ENCODE data around the gene DNAJB1.
"Not testable (repeated sequence)": the region's sequence is repeated elsewhere in the genome, so short reads cannot be mapped to it uniquely, and the experiment has no call there.

Gene DNAJB1

DNA sequence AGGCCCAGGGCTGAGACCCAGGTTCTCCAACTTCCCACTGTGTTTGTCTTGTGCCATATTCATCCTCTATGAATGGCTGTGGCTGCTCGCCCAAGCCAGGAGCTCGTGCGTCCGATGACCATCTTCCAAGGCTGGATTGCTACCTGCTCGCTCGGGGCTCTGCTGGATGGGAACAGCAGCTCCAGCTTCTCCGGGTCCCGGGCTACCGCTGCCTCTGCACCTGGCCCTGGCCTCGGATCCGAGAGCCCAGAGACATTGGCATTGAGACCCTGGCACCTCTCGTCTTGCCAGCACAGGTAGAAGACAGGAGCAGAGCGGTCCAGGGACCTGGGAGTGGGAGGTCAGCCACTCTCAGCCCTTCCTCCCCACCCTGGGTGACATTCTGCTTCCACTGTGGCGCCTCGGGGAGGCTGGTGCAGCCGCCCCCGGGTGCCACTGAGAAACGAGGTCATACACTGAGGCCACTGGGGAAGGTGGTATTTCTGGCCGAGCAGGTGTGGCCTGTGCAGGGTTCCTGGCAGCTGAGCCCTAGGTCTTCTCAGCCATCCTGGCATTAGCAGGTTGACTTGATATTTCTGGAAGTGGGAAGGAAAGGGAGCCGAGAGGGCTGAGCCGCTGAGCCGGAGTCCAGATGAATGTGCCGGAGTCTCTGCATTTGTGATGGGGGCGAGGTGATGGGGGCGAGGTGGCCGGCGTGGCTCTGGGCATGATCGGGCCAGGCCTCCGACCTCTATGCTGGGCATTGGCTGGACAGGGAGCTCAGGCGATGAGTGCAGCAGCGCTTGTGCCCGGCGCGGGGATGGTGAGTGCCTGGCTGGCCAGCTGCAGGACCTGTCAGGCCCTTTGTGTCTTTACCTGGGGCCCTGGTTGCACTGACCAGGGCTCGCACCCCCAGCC, 35.1 kb upstream of the DNAJB1 start:
- no peak for DNase-seq

DNA sequence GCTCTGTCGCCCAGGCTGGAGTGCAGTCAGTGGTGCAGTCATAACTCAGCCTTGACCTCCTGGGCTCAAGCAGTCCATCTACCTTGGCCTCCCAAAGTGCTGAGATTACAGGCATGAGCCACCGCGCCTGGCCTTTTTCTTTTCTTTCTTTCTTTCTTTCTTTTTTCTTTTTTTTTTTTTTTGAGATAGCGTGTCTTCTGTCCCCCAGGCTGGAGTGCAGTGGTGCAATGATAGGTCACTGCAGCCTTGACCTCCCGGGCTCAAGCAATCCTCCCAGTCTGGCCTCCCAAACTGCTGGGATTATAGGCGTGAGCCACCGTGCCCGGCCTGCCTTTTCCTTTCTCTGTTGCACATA, 33.8 kb upstream of the DNAJB1 start:
- DNase-seq = not testable (repeated sequence)

DNA sequence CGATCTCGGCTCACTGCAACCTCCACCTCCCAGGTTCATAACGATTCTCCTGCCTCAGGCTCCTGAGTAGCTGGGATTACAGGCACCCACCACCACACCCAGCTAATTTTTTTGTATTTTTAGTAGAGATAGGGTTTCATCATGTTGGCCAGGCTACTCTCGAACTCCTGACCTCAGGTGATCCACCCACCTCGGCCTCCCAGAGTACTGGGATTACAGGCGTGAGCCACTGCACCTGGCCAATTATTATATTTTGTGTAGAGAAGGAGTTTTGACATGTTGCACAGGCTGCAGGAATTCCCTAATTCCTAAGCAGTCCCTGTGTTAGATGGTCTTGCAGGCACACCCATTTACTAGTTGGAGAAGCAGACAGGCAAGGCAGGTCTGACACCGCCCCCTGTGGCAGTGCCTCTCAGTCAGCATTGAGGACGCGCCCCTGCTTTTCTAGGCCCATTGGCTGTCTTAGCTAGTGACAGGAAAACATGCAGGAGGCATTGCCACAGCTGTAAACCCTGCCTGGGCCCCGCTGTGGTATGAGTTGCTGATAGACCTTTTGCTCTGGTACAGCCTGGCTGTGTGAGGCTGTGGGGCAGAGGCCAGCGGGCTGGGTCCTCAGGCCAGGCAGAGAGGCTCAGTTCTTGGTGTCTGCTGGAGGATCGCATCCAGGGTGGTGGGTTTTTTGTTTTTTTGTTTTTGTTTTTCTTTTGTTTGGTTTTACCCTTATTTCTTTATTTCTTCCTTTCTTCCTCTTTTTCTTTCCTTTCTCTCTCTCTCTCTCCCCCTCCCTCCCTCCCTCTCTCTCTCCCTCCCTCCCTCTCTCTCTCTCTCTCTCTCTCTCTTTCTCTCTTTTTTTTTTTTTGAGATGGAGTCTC, 33.2 kb upstream of the DNAJB1 start:
- not testable (repeated sequence) for DNase-seq

DNA sequence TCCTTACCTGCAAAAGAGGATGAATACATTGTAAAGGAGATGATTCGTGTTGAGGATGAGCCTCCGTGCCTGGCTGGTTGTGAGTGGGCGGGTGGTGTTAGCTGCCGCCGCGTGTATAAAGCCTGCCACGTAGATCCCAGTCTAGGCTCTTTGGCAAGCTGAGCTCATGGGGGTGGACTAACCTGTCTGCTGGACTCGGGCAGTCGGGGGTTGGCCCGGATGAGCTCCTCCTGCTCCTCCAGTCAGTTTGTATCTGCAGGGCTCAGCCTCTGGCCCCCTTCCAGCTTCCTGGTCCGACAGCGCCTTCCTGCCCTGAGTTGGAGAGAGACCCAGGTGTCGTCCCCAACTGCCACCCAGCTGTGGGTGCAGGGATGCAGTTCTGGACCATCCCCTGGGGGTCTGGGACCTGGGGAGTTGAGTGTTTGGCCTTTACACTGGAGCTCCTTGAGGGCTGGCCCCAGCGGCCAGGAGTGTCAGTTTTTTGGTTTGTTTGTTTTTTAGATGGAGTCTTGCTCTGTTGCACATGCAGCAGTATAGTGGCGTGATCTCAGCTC, 32.1 kb upstream of the DNAJB1 start:
- no peak for DNase-seq

DNA sequence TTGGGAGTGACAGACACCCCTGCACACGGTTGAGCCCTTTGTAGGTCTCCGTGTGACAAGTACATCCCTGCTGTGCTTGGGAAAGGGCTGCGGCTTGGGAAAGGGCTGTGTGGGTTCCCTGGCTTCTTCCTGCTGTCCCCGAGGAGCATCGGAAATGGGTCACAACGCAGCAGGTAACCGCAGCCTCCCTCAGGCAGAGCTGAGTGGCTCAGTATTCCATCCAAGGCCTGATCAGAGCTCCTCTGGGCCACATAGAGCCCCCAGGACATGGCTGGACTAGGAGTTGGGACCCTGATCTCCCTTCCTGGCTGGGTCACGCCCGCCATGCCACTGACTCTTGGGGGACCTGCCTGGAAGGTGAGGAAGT, 27.5 kb upstream of the DNAJB1 start:
- DNase-seq = no peak

DNA sequence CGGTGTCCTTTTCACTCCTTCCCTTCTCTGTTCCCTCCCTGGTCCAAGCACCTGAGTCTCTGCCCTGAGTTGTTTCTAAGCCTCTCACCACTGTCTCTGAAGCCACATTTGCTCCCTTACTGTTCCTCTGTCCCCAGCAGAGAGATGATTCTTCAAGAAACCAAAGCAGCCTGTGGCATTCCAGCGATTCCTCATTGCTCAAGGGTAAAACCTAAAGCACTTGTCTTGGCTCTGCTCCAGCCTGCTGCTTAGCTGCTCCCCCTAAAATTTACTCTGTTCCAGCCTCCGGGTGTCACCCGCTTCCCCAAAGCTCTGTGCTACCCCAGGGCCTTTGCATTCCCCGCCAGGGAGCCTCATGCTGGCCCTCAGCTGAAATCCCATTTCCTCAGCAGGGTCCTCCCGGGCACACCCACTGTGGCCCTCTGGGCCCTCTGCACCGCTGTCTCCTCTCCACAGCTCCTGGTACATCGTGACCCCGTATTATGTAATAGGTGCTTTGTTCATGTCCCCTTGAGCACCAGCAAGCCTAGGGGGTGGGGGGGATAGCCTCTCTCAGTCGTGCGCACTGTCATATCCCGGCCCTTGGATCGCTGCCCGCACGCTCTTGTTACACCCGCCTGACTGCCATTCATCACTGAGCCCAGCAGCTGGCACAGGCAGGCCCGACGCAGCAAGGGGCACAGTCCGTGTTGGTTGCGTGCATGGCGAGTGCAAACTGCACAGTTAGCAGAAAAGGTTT, 26.9 kb upstream of the DNAJB1 start:
- peak; percentile 87 for DNase-seq

DNA sequence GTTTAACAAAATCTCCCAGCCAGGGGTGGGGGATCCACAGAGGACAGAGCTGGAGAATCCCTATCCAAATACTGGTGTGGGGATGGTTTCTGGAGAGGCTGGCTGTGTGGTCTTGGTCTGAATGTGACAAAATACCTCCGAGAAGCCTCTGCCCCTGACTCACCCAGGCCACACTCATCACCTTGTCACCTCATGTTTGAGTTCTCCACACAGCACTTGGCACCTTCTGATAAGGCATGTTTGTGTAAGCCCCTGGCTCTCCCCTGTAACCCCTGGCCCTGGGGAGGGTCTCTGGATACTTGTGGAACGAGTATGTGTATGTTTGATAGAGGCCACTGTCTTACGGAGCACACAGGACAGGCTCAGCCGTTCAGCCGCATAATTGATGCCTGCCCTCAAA, 25.9 kb upstream of the DNAJB1 start:
- no peak for DNase-seq

DNA sequence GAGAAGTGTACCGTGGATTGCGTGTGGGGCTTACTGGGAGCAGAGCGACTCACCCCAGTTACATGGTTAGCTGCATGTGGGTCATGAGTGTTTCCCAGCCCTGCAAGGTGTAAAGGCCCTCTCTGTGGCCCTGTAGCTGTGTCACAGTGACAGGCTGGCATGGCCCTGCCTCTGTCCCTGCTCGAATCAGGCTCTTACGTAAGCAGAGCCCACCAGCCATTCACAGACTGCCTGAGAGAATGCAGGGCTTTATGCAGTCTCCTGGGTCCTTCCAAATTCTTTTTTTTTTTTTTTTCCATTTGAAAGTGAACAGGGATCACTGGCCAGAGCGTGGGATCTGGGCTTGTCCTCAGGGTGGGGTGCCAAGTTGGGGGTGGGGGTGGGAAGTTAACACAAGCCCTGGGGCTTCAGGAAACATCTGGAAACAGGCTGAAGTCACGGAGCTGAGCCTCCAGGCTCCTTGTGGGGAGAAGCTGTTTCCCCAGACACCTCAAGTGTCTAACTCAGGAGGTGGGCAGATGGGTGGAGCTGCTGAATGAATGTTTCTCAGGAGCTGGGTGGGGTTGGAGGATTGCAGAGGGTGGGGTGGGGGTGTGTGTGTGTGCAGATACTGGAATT, 24.6 kb upstream of the DNAJB1 start:
- no peak for DNase-seq

DNA sequence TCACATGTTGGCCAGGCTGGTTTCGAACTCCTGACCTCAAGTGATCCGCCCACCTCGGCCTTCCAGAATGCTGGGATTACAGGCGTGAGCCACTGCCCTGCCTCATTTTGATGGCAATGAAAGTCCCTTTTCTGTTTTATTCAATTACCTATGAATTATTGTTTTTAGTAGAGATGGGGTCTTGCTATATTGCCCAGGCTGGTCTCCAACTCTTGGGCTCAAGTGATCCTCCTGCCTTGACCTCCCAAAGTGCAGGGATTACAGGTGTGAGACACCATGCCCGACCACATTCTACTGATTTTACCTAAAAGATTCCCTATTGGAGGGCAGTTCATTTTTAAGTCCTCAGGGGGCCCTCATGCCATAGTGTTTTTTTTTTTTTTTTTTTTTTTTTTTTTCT, 23.8 kb upstream of the DNAJB1 start:
- DNase-seq = not testable (repeated sequence)

DNA sequence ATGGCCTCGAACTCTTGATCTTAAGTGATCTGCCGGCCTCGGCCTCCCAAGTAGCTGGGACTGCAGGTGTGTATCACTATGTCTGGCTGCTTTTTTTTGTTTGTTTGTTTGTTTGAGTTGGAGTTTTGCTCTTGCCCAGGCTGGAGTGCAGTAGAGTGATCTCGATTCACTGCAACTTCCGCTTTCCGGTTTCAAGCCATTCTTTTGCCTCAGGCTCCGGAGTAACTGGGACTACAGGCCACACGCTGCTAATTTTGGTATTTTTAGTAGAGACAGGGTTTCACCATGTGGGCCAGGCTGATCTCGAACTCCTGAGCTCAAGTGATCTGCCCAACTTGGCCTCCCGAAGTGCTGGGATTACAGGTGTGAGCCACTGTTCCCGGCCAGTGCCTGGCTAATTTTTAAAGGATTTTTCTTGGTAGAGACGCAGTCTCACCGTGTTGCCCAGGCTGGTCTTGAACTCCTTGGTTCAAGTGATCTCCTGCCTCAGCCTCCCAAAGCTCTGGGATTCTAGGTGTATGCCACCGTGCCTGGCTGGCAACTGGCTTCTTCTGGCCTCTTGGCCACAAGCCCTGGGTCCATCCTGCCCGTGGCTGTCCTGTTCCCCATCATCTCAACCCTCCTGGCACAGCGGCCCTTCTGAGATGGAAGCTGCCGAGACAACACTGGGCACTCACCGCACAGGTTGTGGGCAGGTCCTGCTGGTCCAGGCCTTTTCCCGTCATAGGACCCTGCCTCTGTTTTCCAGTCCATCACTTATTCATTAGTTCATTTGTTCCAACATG, 22.7 kb upstream of the DNAJB1 start:
- DNase-seq = no peak

DNA sequence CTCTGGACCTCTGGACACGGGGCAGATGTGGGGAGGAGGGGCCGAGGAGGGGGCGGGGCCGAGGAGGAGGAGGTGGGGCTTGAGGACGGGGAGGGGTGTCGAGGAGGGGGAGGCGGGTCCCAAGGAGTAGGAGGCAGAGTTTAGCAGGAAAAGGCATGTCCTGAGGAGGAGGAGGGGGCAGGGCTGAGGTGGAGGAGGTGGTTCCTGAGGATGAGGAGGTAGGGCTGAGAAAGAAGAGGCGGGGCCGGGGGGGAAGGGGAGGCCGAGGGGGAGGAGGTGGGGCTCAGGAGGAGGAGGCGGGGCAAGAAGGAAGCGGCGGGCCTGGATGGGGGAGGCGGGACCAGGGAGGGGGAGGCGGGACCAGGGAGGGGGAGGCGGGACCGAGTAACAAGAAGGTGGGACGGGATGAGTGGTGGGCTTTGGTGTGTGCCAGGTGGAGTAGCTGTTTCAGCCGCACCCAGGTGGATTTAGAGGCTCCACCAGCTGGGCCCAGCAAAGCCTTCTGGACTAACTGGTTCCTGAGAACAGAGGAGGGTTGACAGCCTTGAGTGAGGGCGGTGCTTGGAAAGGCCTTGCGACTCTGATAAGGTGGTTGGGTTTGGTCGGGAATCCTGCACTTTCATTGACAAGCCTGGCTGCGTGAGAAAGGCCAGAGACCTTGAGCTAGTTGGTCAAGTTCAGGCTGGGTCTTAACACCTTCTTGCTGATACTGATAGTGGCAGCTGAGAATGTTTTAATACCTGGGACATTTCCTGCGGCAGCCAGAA, 18.9 kb upstream of the DNAJB1 start:
- DNase-seq = no peak

DNA sequence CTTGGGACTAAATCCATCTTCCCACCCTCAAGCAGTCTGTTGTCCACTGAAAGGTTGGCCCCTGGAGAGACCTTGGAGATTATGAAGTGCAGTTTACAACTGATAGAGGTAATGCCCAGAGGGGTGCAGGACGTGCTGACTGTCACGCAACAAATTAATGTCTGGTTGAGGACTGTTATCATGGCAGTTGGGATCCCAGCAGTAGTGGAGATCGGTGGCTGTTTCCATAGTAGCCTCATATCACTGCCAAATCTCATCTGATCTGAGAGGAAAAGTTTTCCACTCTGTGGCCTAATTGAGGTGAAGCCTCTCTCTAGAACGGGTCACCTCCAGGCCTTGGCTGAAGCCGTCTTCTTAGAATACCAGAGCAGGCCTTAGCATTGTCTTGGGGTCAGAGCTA, 15.3 kb upstream of the DNAJB1 start:
- DNase-seq = no peak

DNA sequence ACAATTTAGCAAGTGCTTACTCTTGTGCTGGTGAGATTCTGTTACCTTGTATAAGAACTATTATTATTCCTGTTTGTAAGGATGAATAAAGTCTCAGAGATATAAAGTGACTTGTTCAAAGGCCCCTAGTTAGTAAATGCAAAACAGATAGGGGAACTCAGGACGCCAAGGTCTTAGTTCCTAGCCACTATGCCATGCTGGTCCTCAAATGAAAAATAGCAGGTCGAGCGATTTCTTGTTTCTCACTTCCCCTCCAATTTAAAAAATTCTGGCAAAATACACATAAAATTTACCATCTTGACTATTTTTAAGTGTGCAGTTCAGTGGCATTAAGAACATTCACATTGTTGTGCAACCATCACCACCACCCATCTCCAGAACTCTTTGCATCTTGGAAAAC, 12.3 kb upstream of the DNAJB1 start:
- no peak for DNase-seq

DNA sequence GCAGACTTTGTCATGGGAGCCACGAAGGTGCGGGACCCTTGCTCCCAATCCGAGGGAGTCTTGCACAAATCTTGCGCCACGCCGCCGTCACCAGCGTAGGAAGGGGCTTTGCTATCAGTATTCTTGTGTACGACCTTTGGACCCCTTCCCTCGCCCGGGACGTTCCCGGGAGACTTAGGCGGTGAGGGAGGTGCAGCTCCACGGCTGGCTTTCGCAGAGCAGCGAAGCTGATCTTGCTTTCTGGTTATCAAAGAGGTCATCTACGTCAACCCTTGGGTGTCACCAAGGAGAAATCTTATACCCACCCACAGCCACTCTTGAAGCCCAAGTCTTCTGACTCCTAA, 11.8 kb upstream of the DNAJB1 start:
- no peak for DNase-seq

DNA sequence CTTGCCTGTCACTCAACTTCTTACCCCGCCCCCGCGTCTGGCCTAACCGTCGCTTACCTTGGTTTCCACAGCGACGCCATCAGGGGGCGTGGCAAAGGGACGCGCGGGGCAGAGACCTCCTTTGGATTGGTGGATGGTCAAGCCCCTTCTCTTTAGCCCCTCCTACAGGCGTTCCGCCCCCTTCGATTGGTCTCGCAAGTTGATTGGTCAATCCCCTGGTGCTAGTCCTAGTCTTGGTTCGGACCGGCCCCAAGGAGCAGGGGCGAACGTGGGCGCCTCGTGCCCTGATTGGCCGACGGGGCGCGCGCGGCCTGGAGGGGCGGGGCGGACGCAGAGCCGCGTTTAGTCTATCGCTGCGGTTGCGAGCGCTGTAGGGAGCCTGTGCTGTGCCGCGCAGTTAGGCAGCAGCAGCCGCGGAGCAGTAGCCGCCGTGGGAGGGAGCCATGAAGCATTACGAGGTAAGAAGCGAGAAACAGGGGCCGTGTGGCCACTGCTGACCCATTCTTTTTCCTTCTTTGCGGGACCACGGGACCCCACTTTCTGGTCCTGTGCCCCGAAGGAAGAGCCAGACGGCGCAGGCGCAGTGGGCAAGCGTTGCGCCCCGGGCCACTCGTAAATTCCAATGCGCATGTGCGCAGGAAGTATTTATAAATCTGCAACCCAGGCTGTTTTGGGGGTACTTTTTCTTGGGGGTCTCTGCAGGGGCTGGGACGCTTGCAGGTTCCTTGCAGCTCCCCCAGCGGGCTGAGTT, 11.2 kb upstream of the DNAJB1 start, which contains the start of gene TECR:
Gene TECR, plus strand, starts transcription at position 341 of the 751 bp plus-strand sequence. Its CDS starts 103 bp downstream, at position 444.
- peak; percentile 100 for DNase-seq

DNA sequence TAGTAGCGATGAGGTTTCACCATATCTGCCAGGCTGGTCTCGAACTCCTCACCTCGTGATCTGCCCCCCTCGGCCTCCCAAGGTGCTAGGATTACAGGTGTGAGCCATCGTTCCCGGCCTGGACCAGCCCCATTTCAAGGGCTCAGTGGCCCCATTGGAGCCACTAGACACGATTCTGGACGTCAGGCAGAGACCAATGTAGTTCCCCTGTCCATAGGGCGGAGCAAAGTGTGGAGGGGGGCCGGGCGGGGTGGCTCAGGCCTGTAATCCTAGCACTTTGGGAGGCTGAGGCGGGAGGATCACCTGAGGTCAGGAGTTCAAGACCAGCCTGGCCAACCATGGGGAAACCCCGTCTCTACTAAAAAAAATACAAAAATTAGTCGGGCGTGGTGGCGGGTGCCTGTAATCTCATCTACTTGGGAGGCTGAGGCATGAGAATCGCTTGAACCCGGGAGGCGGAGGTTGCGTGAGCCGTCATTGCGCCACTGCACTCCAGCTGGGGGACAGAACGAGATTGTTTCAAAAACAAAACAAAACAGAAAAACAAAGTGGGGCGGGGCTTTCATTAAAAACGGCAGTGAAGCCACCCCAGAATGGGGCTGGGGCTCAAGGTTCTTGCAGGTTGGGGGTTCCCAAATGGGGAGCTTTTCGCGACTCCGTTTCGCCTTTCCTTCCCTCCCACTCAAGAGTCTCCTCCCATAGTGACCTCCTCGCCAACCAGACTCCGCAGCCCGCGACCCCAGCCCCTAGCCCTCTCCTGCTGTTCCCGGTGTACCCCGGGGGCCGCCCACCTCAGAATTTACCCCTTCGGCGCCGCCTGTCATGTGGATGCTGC, 10.4 kb upstream of the DNAJB1 start:
- DNase-seq = no peak

DNA sequence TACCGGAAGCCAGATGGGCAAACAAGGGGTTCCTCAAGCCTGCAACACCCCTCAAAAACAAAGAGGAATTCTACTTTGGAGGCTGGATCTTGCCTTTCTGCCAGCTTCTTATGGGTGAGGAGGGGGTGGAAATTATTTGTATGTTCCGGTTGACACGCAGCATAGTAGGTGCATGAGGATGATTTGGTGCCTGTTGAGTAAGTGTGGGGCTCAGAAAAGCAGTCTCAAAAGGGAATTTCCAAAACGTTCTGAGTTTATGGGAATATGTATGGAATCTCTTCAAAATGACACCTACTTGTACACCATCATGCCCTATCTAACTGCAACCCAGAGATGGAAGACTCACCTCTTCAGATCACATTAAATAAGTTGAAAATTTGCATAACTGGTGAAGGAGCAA, 8.2 kb upstream of the DNAJB1 start:
- DNase-seq = no peak

DNA sequence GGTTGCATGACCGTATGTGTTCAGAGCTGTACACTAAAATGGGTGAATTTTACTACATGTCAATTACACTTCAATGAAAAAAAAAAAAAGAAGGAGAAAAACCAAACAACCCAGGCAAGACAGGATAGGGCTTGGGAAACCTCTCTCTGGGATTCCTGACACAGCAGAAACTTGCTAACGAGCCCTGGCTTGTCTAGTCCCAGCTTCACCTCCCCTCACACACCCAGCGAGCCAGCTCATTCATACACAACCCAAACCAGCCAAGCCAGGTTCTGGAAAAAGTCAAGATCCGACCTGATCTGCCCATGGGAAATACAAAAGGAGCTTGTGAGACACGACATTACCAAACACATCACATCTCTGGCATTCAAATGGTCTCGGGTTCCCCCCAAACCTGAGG, 7.5 kb upstream of the DNAJB1 start:
- DNase-seq = no peak

DNA sequence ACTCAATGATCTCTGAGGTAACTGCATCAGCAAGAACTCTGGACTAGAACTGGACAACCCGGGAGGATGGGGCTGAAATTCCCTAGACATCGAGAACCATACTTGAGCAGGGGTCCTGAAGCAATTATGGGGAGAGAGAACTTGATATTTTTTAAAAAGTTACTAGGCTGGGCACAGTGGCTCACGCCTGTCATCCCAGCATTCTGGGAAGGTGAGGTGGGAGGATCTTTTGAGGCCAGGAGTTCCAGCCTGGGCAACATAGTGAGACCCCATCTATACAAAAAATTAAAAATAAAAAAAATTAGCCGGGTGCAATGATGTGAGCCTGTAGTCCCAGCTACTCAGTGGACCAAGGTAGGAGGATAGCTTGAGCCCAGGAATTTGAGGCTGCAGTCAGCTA, 2.3 kb upstream of the DNAJB1 start:
- no peak for DNase-seq

Data from NCI-H1436 (cell line).